ENCODE results near the gene PCDH8.

Gene PCDH8

DNA sequence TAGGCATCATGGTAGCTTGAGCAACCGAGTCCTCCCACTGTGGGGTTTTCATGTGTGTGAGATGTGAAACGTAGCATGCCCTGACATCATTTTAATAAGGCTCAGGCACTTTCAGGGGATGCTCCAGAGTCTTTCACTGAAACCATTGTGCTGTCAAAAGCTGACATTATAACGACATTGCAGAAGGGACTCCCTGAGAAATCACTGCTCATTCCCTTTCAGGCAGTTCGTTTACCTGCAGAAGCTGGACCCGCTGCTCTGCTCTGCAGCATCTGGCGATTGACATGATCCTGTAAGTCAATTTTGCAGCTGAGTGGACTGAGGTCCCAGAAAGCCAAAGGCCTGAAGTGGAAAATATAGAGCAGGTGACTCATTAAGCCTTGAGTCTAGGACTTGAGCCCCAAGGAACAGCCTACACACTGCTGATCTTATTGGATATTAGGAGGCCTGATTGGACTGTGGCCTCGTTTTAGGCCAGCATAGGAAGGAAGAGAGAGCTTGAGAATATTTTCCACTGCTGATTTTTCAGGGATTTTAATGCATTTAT lies 54.9 kb downstream of the PCDH8 start:
- no peak overlapping the region for H3K27ac ChIP-seq
- H3K4me1 ChIP-seq (ENCODE audit: control insufficient read depth in 1 of 2, insufficient read depth in 1 of 2, low read depth in 1 of 2, low read length in 1 of 2) = no peaks in the 10 kb centered on the region
- no peak overlapping the region for H3K4me3 ChIP-seq (ENCODE audit: low read depth in 1 of 2, low read length in 1 of 2)
- TF ChIP-seq, protein P1, sequence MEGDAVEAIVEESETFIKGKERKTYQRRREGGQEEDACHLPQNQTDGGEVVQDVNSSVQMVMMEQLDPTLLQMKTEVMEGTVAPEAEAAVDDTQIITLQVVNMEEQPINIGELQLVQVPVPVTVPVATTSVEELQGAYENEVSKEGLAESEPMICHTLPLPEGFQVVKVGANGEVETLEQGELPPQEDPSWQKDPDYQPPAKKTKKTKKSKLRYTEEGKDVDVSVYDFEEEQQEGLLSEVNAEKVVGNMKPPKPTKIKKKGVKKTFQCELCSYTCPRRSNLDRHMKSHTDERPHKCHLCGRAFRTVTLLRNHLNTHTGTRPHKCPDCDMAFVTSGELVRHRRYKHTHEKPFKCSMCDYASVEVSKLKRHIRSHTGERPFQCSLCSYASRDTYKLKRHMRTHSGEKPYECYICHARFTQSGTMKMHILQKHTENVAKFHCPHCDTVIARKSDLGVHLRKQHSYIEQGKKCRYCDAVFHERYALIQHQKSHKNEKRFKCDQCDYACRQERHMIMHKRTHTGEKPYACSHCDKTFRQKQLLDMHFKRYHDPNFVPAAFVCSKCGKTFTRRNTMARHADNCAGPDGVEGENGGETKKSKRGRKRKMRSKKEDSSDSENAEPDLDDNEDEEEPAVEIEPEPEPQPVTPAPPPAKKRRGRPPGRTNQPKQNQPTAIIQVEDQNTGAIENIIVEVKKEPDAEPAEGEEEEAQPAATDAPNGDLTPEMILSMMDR (IDR thresholded peaks at IDR 0.05) = no peak
- no peaks in the 10 kb centered on the region for H3K36me3 ChIP-seq
- H3K27me3 ChIP-seq = peaks cover 38% of the 10 kb centered on the region
- no peaks in the 10 kb centered on the region for H3K9me3 ChIP-seq
